ENCODE data around the gene ZNF181. TPM values are rescaled to one million over a fixed set of nuclear protein-coding genes. Genes with fewer than 3 reads are reported as not detected.

The ZNF181 gene
- total and polyA plus RNA-seq, 2 donors from 2014 or later = 13.4 to 14.0 TPM

DNA sequence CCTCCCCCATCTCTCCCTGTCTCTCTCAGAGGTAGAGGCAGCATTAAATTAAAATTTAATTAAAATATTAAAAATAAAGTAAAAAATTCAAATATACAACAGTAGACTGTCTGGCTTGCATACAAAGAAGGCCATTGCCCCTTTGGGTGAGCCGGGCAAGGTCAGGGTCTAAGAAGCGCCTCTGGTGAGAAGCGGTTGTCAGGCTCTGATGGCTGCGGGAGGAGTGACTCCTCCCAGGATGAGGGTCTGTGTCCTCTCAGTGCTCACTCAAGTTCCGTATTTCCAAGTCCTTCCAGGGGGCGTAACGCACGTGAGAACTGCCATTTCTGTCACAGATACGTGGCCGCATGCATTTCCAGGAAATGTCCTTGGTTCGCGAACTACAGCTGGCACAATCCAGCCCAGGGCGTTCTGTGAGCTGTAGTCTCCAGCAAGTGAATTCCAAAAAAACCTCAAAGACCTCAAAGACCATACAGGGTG, 737 bp upstream of the ZNF181 start:
- peak in 4 of 5 donors; percentile 79 to 90 (median 84) for DNase-seq
- H3K27ac ChIP-seq (ENCODE audit: low read depth in 2 of 2, low read length in 2 of 2) = peak overlapping the region; percentile 96

DNA sequence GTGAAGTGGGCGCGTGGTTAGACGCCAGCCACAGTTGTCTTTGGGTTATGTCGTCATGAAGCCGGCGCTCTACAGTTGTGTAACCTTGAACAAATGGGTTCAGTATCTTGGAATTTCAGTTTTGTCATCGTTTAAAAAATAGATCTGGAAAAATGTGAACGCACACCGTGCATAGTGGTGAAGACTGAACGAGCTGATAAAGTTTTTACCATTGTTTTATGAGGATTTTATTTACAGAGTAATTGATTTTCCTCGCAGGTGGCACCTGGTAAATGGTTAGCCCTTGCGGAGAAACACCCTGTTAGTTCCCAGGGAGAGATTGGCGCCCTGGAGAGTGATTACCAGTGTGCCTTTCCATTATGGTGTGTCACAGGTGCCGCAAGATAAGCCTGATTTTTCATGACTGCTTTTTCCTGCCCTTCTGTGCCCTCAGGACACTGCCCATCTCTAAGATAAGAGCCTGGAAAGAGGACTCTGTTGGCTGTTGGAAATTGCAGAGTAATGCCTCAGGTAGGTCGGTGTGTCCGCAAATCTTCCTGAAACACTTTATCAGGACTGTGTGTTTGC, 577 bp downstream of the ZNF181 start:
- Histone ChIP-seq H3K9me3 (ENCODE audit: control insufficient read depth in 2 of 3, insufficient read depth in 1 of 3, low read length in 3 of 3) (peaks cover 1 to 26% (median 4%) of the 10 kb centered on the region in 3 donors), H3K27ac (ENCODE audit: low read depth in 2 of 2, low read length in 2 of 2) (peak overlapping the region; percentile 96), H3K9ac (ENCODE audit: low read length in 3 of 3) (peak overlapping the region; percentile 34 to 97 (median 93)), H3K36me3 (ENCODE audit: control insufficient read depth in 2 of 3, insufficient read depth in 3 of 3, low read length in 3 of 3) (peaks cover 14 to 37% (median 20%) of the 10 kb centered on the region in 3 donors), H3K4me1 (ENCODE audit: control insufficient read depth in 2 of 3, insufficient read depth in 2 of 3, low read depth in 1 of 3, low read length in 3 of 3) (peaks cover 0 to 8% (median 5%) of the 10 kb centered on the region in 3 donors), H3K4me3 (ENCODE audit: low read length in 3 of 3) (peak overlapping the region; percentile 84 to 98 (median 98)), H3K27me3 (ENCODE audit: control insufficient read depth, insufficient read depth, low read length) (no peaks in the 10 kb centered on the region)
- TF ChIP-seq, protein P1, sequence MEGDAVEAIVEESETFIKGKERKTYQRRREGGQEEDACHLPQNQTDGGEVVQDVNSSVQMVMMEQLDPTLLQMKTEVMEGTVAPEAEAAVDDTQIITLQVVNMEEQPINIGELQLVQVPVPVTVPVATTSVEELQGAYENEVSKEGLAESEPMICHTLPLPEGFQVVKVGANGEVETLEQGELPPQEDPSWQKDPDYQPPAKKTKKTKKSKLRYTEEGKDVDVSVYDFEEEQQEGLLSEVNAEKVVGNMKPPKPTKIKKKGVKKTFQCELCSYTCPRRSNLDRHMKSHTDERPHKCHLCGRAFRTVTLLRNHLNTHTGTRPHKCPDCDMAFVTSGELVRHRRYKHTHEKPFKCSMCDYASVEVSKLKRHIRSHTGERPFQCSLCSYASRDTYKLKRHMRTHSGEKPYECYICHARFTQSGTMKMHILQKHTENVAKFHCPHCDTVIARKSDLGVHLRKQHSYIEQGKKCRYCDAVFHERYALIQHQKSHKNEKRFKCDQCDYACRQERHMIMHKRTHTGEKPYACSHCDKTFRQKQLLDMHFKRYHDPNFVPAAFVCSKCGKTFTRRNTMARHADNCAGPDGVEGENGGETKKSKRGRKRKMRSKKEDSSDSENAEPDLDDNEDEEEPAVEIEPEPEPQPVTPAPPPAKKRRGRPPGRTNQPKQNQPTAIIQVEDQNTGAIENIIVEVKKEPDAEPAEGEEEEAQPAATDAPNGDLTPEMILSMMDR (IDR thresholded peaks at IDR 0.05; ENCODE audit: borderline replicate concordance, extremely low read depth, insufficient read depth) = no peak
- FAIRE-seq = no peak
- intact Hi-C loops (cut with DNase I) = no loop called here
- DNase-seq = peak in 2 of 5 donors; percentile 33 to 95

More for the DNA sequence above, 737 bp upstream of the ZNF181 start:
- Histone ChIP-seq H3K9ac (ENCODE audit: low read length in 3 of 3) (peak overlapping the region; percentile 2 to 97 (median 93)), H3K27me3 (ENCODE audit: control insufficient read depth, insufficient read depth, low read length) (no peaks in the 10 kb centered on the region), H3K36me3 (ENCODE audit: control insufficient read depth in 2 of 3, insufficient read depth in 3 of 3, low read length in 3 of 3) (peaks cover 6 to 26% (median 12%) of the 10 kb centered on the region in 3 donors), H3K4me3 (ENCODE audit: low read length in 3 of 3) (peak overlapping the region; percentile 83 to 98 (median 98)), H3K4me1 (ENCODE audit: control insufficient read depth in 2 of 3, insufficient read depth in 2 of 3, low read depth in 1 of 3, low read length in 3 of 3) (peaks cover 0 to 8% (median 5%) of the 10 kb centered on the region in 3 donors), H3K9me3 (ENCODE audit: control insufficient read depth in 2 of 3, insufficient read depth in 1 of 3, low read length in 3 of 3) (peaks cover 0 to 17% (median 1%) of the 10 kb centered on the region in 3 donors)
- no peak for FAIRE-seq
- intact Hi-C loops (cut with DNase I) = no loop called here
- TF ChIP-seq, protein P1 (IDR thresholded peaks at IDR 0.05; ENCODE audit: borderline replicate concordance, extremely low read depth, insufficient read depth) = no peak

DNA sequence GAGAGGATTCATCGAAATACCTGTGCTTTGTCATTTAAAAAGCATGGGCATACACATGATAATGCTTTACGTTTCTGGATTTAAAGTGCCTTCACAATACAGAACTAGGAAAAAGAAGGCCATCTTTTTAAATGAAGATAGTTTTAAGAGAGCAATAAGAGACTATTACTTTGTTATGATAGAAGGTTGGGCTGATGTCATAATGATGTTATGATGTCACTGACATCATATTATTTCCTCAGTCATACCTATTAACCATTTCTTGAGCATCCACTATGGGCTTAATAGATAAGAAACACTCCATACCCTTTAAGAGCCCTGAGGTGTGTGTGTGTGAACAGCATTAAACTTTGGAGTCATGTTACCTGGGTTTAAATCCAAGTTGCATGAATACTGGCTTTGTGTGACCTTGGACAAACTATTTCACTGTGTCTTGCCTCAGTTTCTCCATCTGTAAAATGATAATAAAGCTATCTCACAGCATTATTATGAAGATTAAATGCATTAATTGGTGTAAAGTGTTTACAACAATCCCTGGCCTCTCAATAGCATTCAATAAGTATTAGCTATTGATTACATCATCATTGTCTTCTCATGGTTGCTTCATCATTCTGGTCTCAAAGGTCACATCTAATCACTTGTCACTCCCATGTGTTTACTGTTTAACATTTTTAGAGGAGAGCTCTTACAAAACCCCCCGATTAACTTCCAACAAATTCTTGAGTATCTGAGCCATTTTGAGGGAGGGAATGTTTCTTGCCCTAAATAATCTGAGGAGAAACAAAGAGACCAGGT, 11.1 kb downstream of the ZNF181 start:
- no peaks in the 10 kb centered on the region for H3K4me1 ChIP-seq (ENCODE audit: control insufficient read depth in 2 of 3, insufficient read depth in 2 of 3, low read depth in 1 of 3, low read length in 3 of 3)
- FAIRE-seq (no peak), DNase-seq (no peak)
- H3K4me3 ChIP-seq (ENCODE audit: low read length in 3 of 3) = no peak overlapping the region
- no peak overlapping the region for H3K9ac ChIP-seq (ENCODE audit: low read length in 3 of 3)
- TF ChIP-seq, protein P1 (IDR thresholded peaks at IDR 0.05; ENCODE audit: borderline replicate concordance, extremely low read depth, insufficient read depth) = no peak
- no peak overlapping the region for H3K27ac ChIP-seq (ENCODE audit: low read depth in 2 of 2, low read length in 2 of 2)
- no peaks in the 10 kb centered on the region for H3K27me3 ChIP-seq (ENCODE audit: control insufficient read depth, insufficient read depth, low read length)
- intact Hi-C loops (cut with DNase I) = no loop called here
- H3K9me3 ChIP-seq (ENCODE audit: control insufficient read depth in 2 of 3, insufficient read depth in 1 of 3, low read length in 3 of 3) = peaks cover 0 to 87% (median 21%) of the 10 kb centered on the region in 3 donors
- H3K36me3 ChIP-seq (ENCODE audit: control insufficient read depth in 2 of 3, insufficient read depth in 3 of 3, low read length in 3 of 3) = peaks cover 0 to 21% (median 10%) of the 10 kb centered on the region in 3 donors
